IMR-90 (cell line): Measurements from ENCODE around the gene NDUFAB1. TPM values are rescaled to one million over a fixed set of nuclear protein-coding genes. Genes with fewer than 3 reads are reported as not detected.

ENCODE experiments used
- ATAC-seq: fragments of 200-7000 bp; cut with Tn5 transposase; 2 replicates; pipeline ENCODE4 v1.9.1; 2020; ENCODE audit warnings: low read depth, mild to moderate bottlenecking, moderate library complexity
- BruUV-seq: library from RNA; stranded (reverse); fragments of 400-500 nt; replicated peaks from 2 replicates; lab custom pipeline; 2021; lab: Mats Ljungman, UMichigan
- CTCF ChIA-PET: fragments of 300-600 bp; formaldehyde crosslinking; extraction: SDS; loops from one replicate; lab custom pipeline; 2021; ENCODE audit warnings: antibody characterized with exemption; lab: Yijun Ruan, JAX
- POLR2A ChIA-PET: fragments of 300-600 bp; sonication (Branson Sonifier 250); formaldehyde crosslinking; loops from one replicate; lab custom pipeline; 2022; ENCODE audit warnings: antibody characterized with exemption; ENCODE audit not compliant: unreplicated experiment; lab: Charles Lee
- DNase-seq: peaks from one replicate; pipeline ENCODE4 v3.0.0; 2013
- H2AFZ ChIP-seq: replicated peaks from 2 replicates; pipeline ENCODE3; 2013; ENCODE audit warnings: low read length, mild to moderate bottlenecking; ENCODE audit not compliant: poor library complexity
- H2AK5ac ChIP-seq: 2 replicates; pipeline ENCODE4 v1.6.1; 2013; ENCODE audit warnings: low read depth, low read length, inconsistent platforms
- H2AK9ac ChIP-seq: replicated peaks from 2 replicates; pipeline ENCODE3; 2013; ENCODE audit warnings: mild to moderate bottlenecking, low read depth, low read length, moderate library complexity; ENCODE audit not compliant: poor library complexity
- H2BK120ac ChIP-seq: 2 replicates; pipeline ENCODE4 v1.6.1; 2013; ENCODE audit warnings: low read depth, low read length, inconsistent platforms
- H2BK15ac ChIP-seq: 3 replicates; pipeline ENCODE4 v1.6.1; 2013; ENCODE audit warnings: low read depth, low read length, inconsistent platforms
- H2BK20ac ChIP-seq: 2 replicates; pipeline ENCODE4 v1.6.1; 2013; ENCODE audit warnings: low read depth, mild to moderate bottlenecking, inconsistent platforms, low read length, moderate library complexity
- H2BK5ac ChIP-seq: 2 replicates; pipeline ENCODE4 v1.6.1; 2013; ENCODE audit warnings: mild to moderate bottlenecking, low read depth, low read length, inconsistent platforms; ENCODE audit not compliant: poor library complexity, severe bottlenecking
- H3K14ac ChIP-seq: replicated peaks from 2 replicates; pipeline ENCODE4 v1.6.1; 2013; ENCODE audit warnings: low read depth, low read length, inconsistent platforms
- H3K18ac ChIP-seq: 2 replicates; pipeline ENCODE4 v1.6.1; 2013; ENCODE audit warnings: low read depth, low read length, control low read depth
- H3K23ac ChIP-seq: 2 replicates; pipeline ENCODE4 v1.6.1; 2013; ENCODE audit warnings: low read depth, low read length, inconsistent platforms
- H3K27ac ChIP-seq: 2 replicates; pipeline ENCODE4 v1.5.1; 2013; ENCODE audit warnings: mild to moderate bottlenecking, control low read depth, low read length; ENCODE audit not compliant: insufficient read depth
- H3K27me3 ChIP-seq: 2 replicates; pipeline ENCODE4 v1.6.1; 2013; ENCODE audit warnings: low read length; ENCODE audit not compliant: control insufficient read depth, insufficient read depth
- H3K36me3 ChIP-seq: 2 replicates; pipeline ENCODE4 v1.6.1; 2013; ENCODE audit warnings: low read length, mixed read lengths; ENCODE audit not compliant: control insufficient read depth, insufficient read depth
- H3K4ac ChIP-seq: 2 replicates; pipeline ENCODE4 v1.6.1; 2013; ENCODE audit warnings: low read depth, low read length, inconsistent platforms
- H3K4me1 ChIP-seq: 2 replicates; pipeline ENCODE4 v1.6.1; 2013; ENCODE audit warnings: low read length, mixed read lengths; ENCODE audit not compliant: control insufficient read depth, insufficient read depth
- H3K4me2 ChIP-seq: 2 replicates; pipeline ENCODE4 v1.6.1; 2013; ENCODE audit warnings: low read depth, mild to moderate bottlenecking, control low read depth, low read length, moderate library complexity
- H3K4me3 ChIP-seq: 2 replicates; pipeline ENCODE4 v1.5.1; 2013; ENCODE audit warnings: low read depth, mild to moderate bottlenecking, control low read depth, low read length, moderate library complexity; ENCODE audit not compliant: insufficient read depth
- H3K56ac ChIP-seq: 2 replicates; pipeline ENCODE4 v1.6.1; 2013; ENCODE audit warnings: low read length, inconsistent platforms; ENCODE audit not compliant: insufficient read depth; ENCODE audit errors: extremely low read depth
- H3K79me1 ChIP-seq, 2 experiments: 2 replicates each; pipeline ENCODE4 v1.6.1; 2013; ENCODE audit warnings: low read length in 2 of 2, inconsistent platforms in 1 of 2, low read depth in 1 of 2
- H3K9ac ChIP-seq: 2 replicates; pipeline ENCODE4 v1.6.1; 2013; ENCODE audit warnings: low read depth, low read length, control low read depth
- H3K9me1 ChIP-seq: 2 replicates; pipeline ENCODE4 v1.6.1; 2013; ENCODE audit warnings: low read length, inconsistent platforms; ENCODE audit not compliant: insufficient read depth
- H3K9me3 ChIP-seq: 2 replicates; pipeline ENCODE4 v1.6.1; 2013; ENCODE audit warnings: low read length; ENCODE audit not compliant: control insufficient read depth, insufficient read depth
- H4K20me1 ChIP-seq: 2 replicates; pipeline ENCODE4 v1.6.1; 2013; ENCODE audit warnings: low read length, inconsistent platforms; ENCODE audit not compliant: insufficient read depth
- H4K5ac ChIP-seq: 2 replicates; pipeline ENCODE4 v1.6.1; 2013; ENCODE audit warnings: mild to moderate bottlenecking, low read depth, low read length, control low read depth
- H4K8ac ChIP-seq, 2 experiments: 2 replicates each; pipeline ENCODE4 v1.6.1; 2013; ENCODE audit warnings: low read depth in 2 of 2, low read length in 2 of 2, control low read depth in 1 of 2, inconsistent platforms in 1 of 2
- H4K91ac ChIP-seq: 2 replicates; pipeline ENCODE4 v1.6.1; 2013; ENCODE audit warnings: low read depth, low read length, inconsistent platforms; ENCODE audit not compliant: insufficient read depth
- CEBPB ChIP-seq: IDR thresholded peaks from 2 replicates; pipeline ENCODE4 v1.6.1; 2012; ENCODE audit warnings: low read depth, low read length, improper control_type of control experiment
- CHD1 ChIP-seq: IDR thresholded peaks from 2 replicates; pipeline ENCODE4 v1.6.1; 2012; ENCODE audit warnings: low read depth, low read length, improper control_type of control experiment
- MAZ ChIP-seq: IDR thresholded peaks from 2 replicates; pipeline ENCODE4 v1.6.1; 2012; ENCODE audit warnings: low read depth, mild to moderate bottlenecking, low read length, improper control_type of control experiment, moderate library complexity, borderline replicate concordance
- MXI1 ChIP-seq: IDR thresholded peaks from 2 replicates; pipeline ENCODE4 v1.6.1; 2012; ENCODE audit warnings: low read depth, mild to moderate bottlenecking, low read length, moderate library complexity, borderline replicate concordance
- RAD21 ChIP-seq: IDR thresholded peaks from 2 replicates; pipeline ENCODE4 v1.6.1; 2012; ENCODE audit warnings: low read length, improper control_type of control experiment
- RCOR1 ChIP-seq: IDR thresholded peaks from 2 replicates; pipeline ENCODE4 v1.6.1; 2012; ENCODE audit warnings: mild to moderate bottlenecking, low read length, improper control_type of control experiment; ENCODE audit not compliant: insufficient replicate concordance
- RFX5 ChIP-seq: IDR thresholded peaks from 2 replicates; pipeline ENCODE4 v1.8.0; 2012; ENCODE audit warnings: low read depth, mild to moderate bottlenecking, low read length, moderate library complexity
- WGBS, 2 experiments: methylation state at CpG; one replicate each; pipeline versions ENCODE4 v1.1.5 to v1.1.7; 2013; ENCODE audit warnings: missing lambda C conversion rate in 2 of 2; ENCODE audit not compliant: insufficient read length in 1 of 2; ENCODE audit errors: extremely low coverage in 2 of 2; 5-methylcytosine and 5-hydroxymethylcytosine counted together
- dilution Hi-C: fragments of 300-500 bp; cut with HindIII; formaldehyde crosslinking; loops from one replicate; pipeline ENCODE4 v1.14.3; 2018; ENCODE audit warnings: low sequenced_read_pairs; ENCODE audit not compliant: unreplicated experiment
- in situ Hi-C: fragments of 300-500 bp; cut with MboI; formaldehyde crosslinking; loops from 3 replicates; pipeline ENCODE4 v1.14.3; 2019; ENCODE audit warnings: low sequenced_read_pairs, inconsistent platforms, mixed read lengths
- intact Hi-C: fragments of 100-400 bp; cut with micrococcal nuclease; formaldehyde crosslinking; loops from 2 replicates; pipeline ENCODE4 v1.10.0; 2022
- polyA plus RNA-seq, 3 experiments: library from polyadenylated mRNA; depleted of rRNA; stranded (reverse); fragments of >200 nt; gene quantifications; 2 replicates each; pipeline ENCODE4 v1.2.3, GENCODE V29; 2012; ENCODE audit warnings: low replicate concordance in 1 of 3
- total RNA-seq: library from RNA; depleted of rRNA; stranded (reverse); fragments of >200 nt; gene quantifications from 2 replicates; pipeline ENCODE4 v1.2.3, GENCODE V29; 2012
- TF ChIP-seq, protein P1 (sequence below): fragments of 150-350 bp; IDR thresholded peaks from 2 replicates; pipeline ENCODE4 v1.6.1; 2016; ENCODE audit warnings: low read depth, mild to moderate bottlenecking, low read length, moderate library complexity, borderline replicate concordance

NDUFAB1 gene
- total and polyA plus RNA-seq, 2 of the 4 experiments (the other 2 are of a cell fraction): 117 to 146 TPM

GRCh38 chr16:23577493-23577892 is 18.6 kb downstream of the NDUFAB1 start:
- H4K8ac ChIP-seq: no peak overlapping the region
- no peak overlapping the region for H3K4me2 ChIP-seq
- H3K9me1 ChIP-seq: 0 out of 2 replicates have a peak, but pooled peaks cover 3% of the 10 kb centered on the region
- no peak overlapping the region for H2BK5ac ChIP-seq
- dilution Hi-C loops (no loop called here), in situ Hi-C loops (no loop called here), intact Hi-C loops (no loop called here)
- no peak for ATAC-seq
- no peak overlapping the region for H3K14ac ChIP-seq
- no peak overlapping the region for H3K9ac ChIP-seq
- no peak overlapping the region for H3K4me3 ChIP-seq
- BruUV-seq: no TSS peak
- no peaks in the 10 kb centered on the region for H3K9me3 ChIP-seq
- H3K27ac ChIP-seq: no peak overlapping the region
- DNase-seq: no peak
- peaks cover 7% of the 10 kb centered on the region for H4K20me1 ChIP-seq
- no peak overlapping the region for H2AK5ac ChIP-seq
- no peak overlapping the region for H4K5ac ChIP-seq
- H3K79me1 ChIP-seq: peaks cover 0 to 9% of the 10 kb centered on the region in 2 experiments
- H3K18ac ChIP-seq: no peak overlapping the region
- ChIA-PET POLR2A (no interaction called here), CTCF (no interaction called here)
- no peaks in the 10 kb centered on the region for H3K4me1 ChIP-seq
- H3K36me3 ChIP-seq: peaks cover 48% of the 10 kb centered on the region
- no peak overlapping the region for H3K23ac ChIP-seq
- H4K91ac ChIP-seq: no peak overlapping the region
- no peak overlapping the region for H3K56ac ChIP-seq
- TF ChIP-seq RAD21: no peak
- no peak for TF ChIP-seq CHD1
- TF ChIP-seq, protein P1, sequence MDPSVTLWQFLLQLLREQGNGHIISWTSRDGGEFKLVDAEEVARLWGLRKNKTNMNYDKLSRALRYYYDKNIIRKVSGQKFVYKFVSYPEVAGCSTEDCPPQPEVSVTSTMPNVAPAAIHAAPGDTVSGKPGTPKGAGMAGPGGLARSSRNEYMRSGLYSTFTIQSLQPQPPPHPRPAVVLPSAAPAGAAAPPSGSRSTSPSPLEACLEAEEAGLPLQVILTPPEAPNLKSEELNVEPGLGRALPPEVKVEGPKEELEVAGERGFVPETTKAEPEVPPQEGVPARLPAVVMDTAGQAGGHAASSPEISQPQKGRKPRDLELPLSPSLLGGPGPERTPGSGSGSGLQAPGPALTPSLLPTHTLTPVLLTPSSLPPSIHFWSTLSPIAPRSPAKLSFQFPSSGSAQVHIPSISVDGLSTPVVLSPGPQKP: no peak
- no peak for TF ChIP-seq MAZ
- TF ChIP-seq RFX5: no peak
- no peak for TF ChIP-seq CEBPB
- TF ChIP-seq MXI1: no peak
- no peak for TF ChIP-seq RCOR1
- H2BK20ac ChIP-seq: no peak overlapping the region
- H2AK9ac ChIP-seq: peak overlapping the region; percentile 18
- no peak overlapping the region for H3K4ac ChIP-seq
- H2AFZ ChIP-seq: no peak overlapping the region
- WGBS, 2 experiments: no CpG with 5 or more reads among the region's 2 CpGs
- H3K27me3 ChIP-seq: no peaks in the 10 kb centered on the region
- H2BK15ac ChIP-seq: no peak overlapping the region
- H2BK120ac ChIP-seq: no peak overlapping the region
